ENCODE data around the gene PDGFC. TPM values are rescaled to one million over a fixed set of nuclear protein-coding genes. Genes with fewer than 3 reads are reported as not detected.

Gene PDGFC
- total and polyA plus RNA-seq, 4 donors, result 16.6 to 24.5 (median 22.7) TPM

- no peak for DNase-seq (ENCODE audit: low read depth in 4 of 6, low spot score in 6 of 6)
- WGBS (ENCODE audit: insufficient coverage), result no CpG with 5 or more reads among the region's 2 CpGs
These were observed 4.5 kb upstream of the PDGFC start for GRCh38 chr4:156976147-156976546.

GRCh38 chr4:156975686-156976085 is 4.1 kb upstream of the PDGFC start:
- peaks cover 3% of the 10 kb centered on the region for H3K4me1 ChIP-seq (ENCODE audit: control insufficient read depth, insufficient read depth, low read length)
- no peak overlapping the region for H3K4me3 ChIP-seq (ENCODE audit: low read depth, low read length)
- no peak for DNase-seq (ENCODE audit: low read depth in 4 of 6, low spot score in 6 of 6)
- no CpG with 5 or more reads among the region's 2 CpGs for WGBS (ENCODE audit: insufficient coverage)
- no peaks in the 10 kb centered on the region for H3K9me3 ChIP-seq (ENCODE audit: control insufficient read depth, insufficient read depth, low read length)
- no peaks in the 10 kb centered on the region for H3K27me3 ChIP-seq (ENCODE audit: control insufficient read depth, insufficient read depth, low read length)
- no peak overlapping the region for H3K27ac ChIP-seq (ENCODE audit: low read depth, low read length)
- H3K36me3 ChIP-seq (ENCODE audit: control insufficient read depth, insufficient read depth, low read length), result no peaks in the 10 kb centered on the region

More at GRCh38 chr4:156976147-156976546, 4.5 kb upstream of the PDGFC start:
- no peak overlapping the region for H3K27ac ChIP-seq (ENCODE audit: low read depth, low read length)
- peaks cover 3% of the 10 kb centered on the region for H3K4me1 ChIP-seq (ENCODE audit: control insufficient read depth, insufficient read depth, low read length)
- no peaks in the 10 kb centered on the region for H3K9me3 ChIP-seq (ENCODE audit: control insufficient read depth, insufficient read depth, low read length)
- H3K36me3 ChIP-seq (ENCODE audit: control insufficient read depth, insufficient read depth, low read length), result no peaks in the 10 kb centered on the region
- H3K27me3 ChIP-seq (ENCODE audit: control insufficient read depth, insufficient read depth, low read length), result no peaks in the 10 kb centered on the region
- H3K4me3 ChIP-seq (ENCODE audit: low read depth, low read length), result no peak overlapping the region

GRCh38 chr4:156974264-156974663 is 2.7 kb upstream of the PDGFC start:
- Histone ChIP-seq H3K4me1 (ENCODE audit: control insufficient read depth, insufficient read depth, low read length) (peaks cover 4% of the 10 kb centered on the region), H3K36me3 (ENCODE audit: control insufficient read depth, insufficient read depth, low read length) (no peaks in the 10 kb centered on the region), H3K27me3 (ENCODE audit: control insufficient read depth, insufficient read depth, low read length) (no peaks in the 10 kb centered on the region), H3K9me3 (ENCODE audit: control insufficient read depth, insufficient read depth, low read length) (no peaks in the 10 kb centered on the region), H3K27ac (ENCODE audit: low read depth, low read length) (no peak overlapping the region), H3K4me3 (ENCODE audit: low read depth, low read length) (no peak overlapping the region)
- DNase-seq (ENCODE audit: low read depth in 4 of 6, low spot score in 6 of 6), result no peak
- 100% methylated on average over 1 of the region's 1 CpG for WGBS (ENCODE audit: insufficient coverage)

- H3K36me3 ChIP-seq (ENCODE audit: control insufficient read depth, insufficient read depth, low read length), result no peaks in the 10 kb centered on the region
- WGBS (ENCODE audit: insufficient coverage), result 43% methylated on average over 3 of the region's 8 CpGs
These were observed 898 bp upstream of the PDGFC start for GRCh38 chr4:156972379-156973015.

GRCh38 chr4:156971165-156971675 is 379 bp downstream of the PDGFC start:
- H3K4me1 ChIP-seq (ENCODE audit: control insufficient read depth, insufficient read depth, low read length), result peaks cover 6% of the 10 kb centered on the region
- peak in 1 of 6 donors; percentile 14 for DNase-seq (ENCODE audit: low read depth in 4 of 6, low spot score in 6 of 6)
- no peaks in the 10 kb centered on the region for H3K27me3 ChIP-seq (ENCODE audit: control insufficient read depth, insufficient read depth, low read length)
- peak overlapping the region; percentile 81 for H3K4me3 ChIP-seq (ENCODE audit: low read depth, low read length)
- H3K27ac ChIP-seq (ENCODE audit: low read depth, low read length), result peak overlapping the region; percentile 87
- H3K36me3 ChIP-seq (ENCODE audit: control insufficient read depth, insufficient read depth, low read length), result no peaks in the 10 kb centered on the region
- WGBS (ENCODE audit: insufficient coverage), result under 1% methylated on average over 45 of the region's 51 CpGs
- H3K9me3 ChIP-seq (ENCODE audit: control insufficient read depth, insufficient read depth, low read length), result no peaks in the 10 kb centered on the region

More at GRCh38 chr4:156972379-156973015, 898 bp upstream of the PDGFC start:
- Histone ChIP-seq H3K4me1 (ENCODE audit: control insufficient read depth, insufficient read depth, low read length) (peaks cover 6% of the 10 kb centered on the region), H3K27ac (ENCODE audit: low read depth, low read length) (peak overlapping the region; percentile 57), H3K27me3 (ENCODE audit: control insufficient read depth, insufficient read depth, low read length) (no peaks in the 10 kb centered on the region), H3K4me3 (ENCODE audit: low read depth, low read length) (peak overlapping the region; percentile 81), H3K9me3 (ENCODE audit: control insufficient read depth, insufficient read depth, low read length) (no peaks in the 10 kb centered on the region)
- DNase-seq (ENCODE audit: low read depth in 4 of 6, low spot score in 6 of 6), result peak in 1 of 6 donors; percentile 35

GRCh38 chr4:156970501-156971164 is 966 bp downstream of the PDGFC start:
- peak overlapping the region; percentile 87 for H3K27ac ChIP-seq (ENCODE audit: low read depth, low read length)
- H3K4me3 ChIP-seq (ENCODE audit: low read depth, low read length), result peak overlapping the region; percentile 81
- H3K4me1 ChIP-seq (ENCODE audit: control insufficient read depth, insufficient read depth, low read length), result peaks cover 6% of the 10 kb centered on the region
- peak in 3 of 6 donors; percentile 25 to 86 (median 75) for DNase-seq (ENCODE audit: low read depth in 4 of 6, low spot score in 6 of 6)
- H3K36me3 ChIP-seq (ENCODE audit: control insufficient read depth, insufficient read depth, low read length), result no peaks in the 10 kb centered on the region
- no peaks in the 10 kb centered on the region for H3K9me3 ChIP-seq (ENCODE audit: control insufficient read depth, insufficient read depth, low read length)
- H3K27me3 ChIP-seq (ENCODE audit: control insufficient read depth, insufficient read depth, low read length), result no peaks in the 10 kb centered on the region
- 2% methylated on average over 19 of the region's 22 CpGs for WGBS (ENCODE audit: insufficient coverage)

GRCh38 chr4:156969911-156970310 is 1.7 kb downstream of the PDGFC start:
- Histone ChIP-seq H3K9me3 (ENCODE audit: control insufficient read depth, insufficient read depth, low read length) (no peaks in the 10 kb centered on the region), H3K36me3 (ENCODE audit: control insufficient read depth, insufficient read depth, low read length) (no peaks in the 10 kb centered on the region), H3K4me3 (ENCODE audit: low read depth, low read length) (peak overlapping the region; percentile 81), H3K27me3 (ENCODE audit: control insufficient read depth, insufficient read depth, low read length) (no peaks in the 10 kb centered on the region), H3K4me1 (ENCODE audit: control insufficient read depth, insufficient read depth, low read length) (peaks cover 6% of the 10 kb centered on the region), H3K27ac (ENCODE audit: low read depth, low read length) (peak overlapping the region; percentile 87)
- WGBS (ENCODE audit: insufficient coverage), result 0% methylated on average over 2 of the region's 2 CpGs
- DNase-seq (ENCODE audit: low read depth in 4 of 6, low spot score in 6 of 6), result peak in 1 of 6 donors; percentile 41

GRCh38 chr4:156969101-156969500 is 2.5 kb downstream of the PDGFC start:
- H3K4me1 ChIP-seq (ENCODE audit: control insufficient read depth, insufficient read depth, low read length), result peaks cover 6% of the 10 kb centered on the region
- 17% methylated on average over 1 of the region's 3 CpGs for WGBS (ENCODE audit: insufficient coverage)
- no peak for DNase-seq (ENCODE audit: low read depth in 4 of 6, low spot score in 6 of 6)
- no peak overlapping the region for H3K27ac ChIP-seq (ENCODE audit: low read depth, low read length)
- H3K36me3 ChIP-seq (ENCODE audit: control insufficient read depth, insufficient read depth, low read length), result no peaks in the 10 kb centered on the region
- peak overlapping the region; percentile 81 for H3K4me3 ChIP-seq (ENCODE audit: low read depth, low read length)
- H3K9me3 ChIP-seq (ENCODE audit: control insufficient read depth, insufficient read depth, low read length), result no peaks in the 10 kb centered on the region
- no peaks in the 10 kb centered on the region for H3K27me3 ChIP-seq (ENCODE audit: control insufficient read depth, insufficient read depth, low read length)

- H3K27me3 ChIP-seq (ENCODE audit: control insufficient read depth, insufficient read depth, low read length), result no peaks in the 10 kb centered on the region
- peak overlapping the region; percentile 81 for H3K4me3 ChIP-seq (ENCODE audit: low read depth, low read length)
- DNase-seq (ENCODE audit: low read depth in 4 of 6, low spot score in 6 of 6), result peak in 2 of 6 donors; percentile 85 to 89
- WGBS (ENCODE audit: insufficient coverage), result 0% methylated on average over 1 of the region's 2 CpGs
- no peaks in the 10 kb centered on the region for H3K36me3 ChIP-seq (ENCODE audit: control insufficient read depth, insufficient read depth, low read length)
- H3K4me1 ChIP-seq (ENCODE audit: control insufficient read depth, insufficient read depth, low read length), result peaks cover 6% of the 10 kb centered on the region
- no peaks in the 10 kb centered on the region for H3K9me3 ChIP-seq (ENCODE audit: control insufficient read depth, insufficient read depth, low read length)
- no peak overlapping the region for H3K27ac ChIP-seq (ENCODE audit: low read depth, low read length)
These were observed 3.1 kb downstream of the PDGFC start for GRCh38 chr4:156968479-156968984.

Measured in spinal cord (tissue), 10 donors.